ENCODE measurements around the gene ADD1.
"Not testable (repeated sequence)": the region's sequence is repeated elsewhere in the genome, so short reads cannot be mapped to it uniquely, and the experiment has no call there.

Gene ADD1

GRCh38 chr4:2937986-2938385 lies 94.3 kb downstream of the ADD1 start:
- no peak for DNase-seq

DNA sequence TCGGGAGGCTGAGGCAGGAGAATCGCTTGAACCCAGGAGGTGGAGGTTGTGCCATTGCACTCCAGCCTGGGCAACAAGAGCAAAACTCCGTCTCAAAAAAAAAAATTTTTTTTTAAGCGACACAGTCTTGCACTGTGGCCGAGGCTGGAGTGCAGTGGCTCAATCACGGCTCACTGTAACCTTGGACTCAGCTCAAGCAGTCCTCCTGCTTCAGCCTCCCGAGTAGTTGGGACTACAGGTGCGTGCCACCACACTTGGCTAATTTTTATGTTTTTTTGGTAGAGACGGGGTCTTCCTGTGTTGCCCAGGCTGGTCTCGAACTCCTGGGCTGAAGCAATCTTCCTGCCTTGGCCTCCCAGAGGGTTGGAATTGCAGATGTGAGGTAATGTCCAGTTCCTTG lies 94.8 kb downstream of the ADD1 start:
- not testable (repeated sequence) for DNase-seq

DNA sequence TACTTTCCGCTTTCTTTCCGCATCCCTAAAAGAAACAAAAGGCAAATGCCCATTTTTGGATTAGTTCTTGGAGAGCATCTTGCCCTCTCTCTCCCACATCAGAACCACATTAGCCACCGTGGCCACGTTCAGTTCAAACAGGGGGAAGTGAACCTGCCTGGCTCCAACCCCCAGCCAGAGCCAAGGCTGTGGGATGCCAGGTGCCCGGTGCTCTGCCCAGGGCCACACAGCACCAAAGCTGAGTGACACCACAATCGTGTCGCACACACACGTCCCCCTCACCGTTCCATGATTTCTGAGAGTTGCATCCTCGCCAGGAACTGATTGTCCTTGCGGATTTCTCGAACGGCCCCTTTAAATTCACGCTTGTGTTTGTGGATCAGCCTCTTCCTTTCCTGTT lies 95.3 kb downstream of the ADD1 start:
- DNase-seq = no peak

DNA sequence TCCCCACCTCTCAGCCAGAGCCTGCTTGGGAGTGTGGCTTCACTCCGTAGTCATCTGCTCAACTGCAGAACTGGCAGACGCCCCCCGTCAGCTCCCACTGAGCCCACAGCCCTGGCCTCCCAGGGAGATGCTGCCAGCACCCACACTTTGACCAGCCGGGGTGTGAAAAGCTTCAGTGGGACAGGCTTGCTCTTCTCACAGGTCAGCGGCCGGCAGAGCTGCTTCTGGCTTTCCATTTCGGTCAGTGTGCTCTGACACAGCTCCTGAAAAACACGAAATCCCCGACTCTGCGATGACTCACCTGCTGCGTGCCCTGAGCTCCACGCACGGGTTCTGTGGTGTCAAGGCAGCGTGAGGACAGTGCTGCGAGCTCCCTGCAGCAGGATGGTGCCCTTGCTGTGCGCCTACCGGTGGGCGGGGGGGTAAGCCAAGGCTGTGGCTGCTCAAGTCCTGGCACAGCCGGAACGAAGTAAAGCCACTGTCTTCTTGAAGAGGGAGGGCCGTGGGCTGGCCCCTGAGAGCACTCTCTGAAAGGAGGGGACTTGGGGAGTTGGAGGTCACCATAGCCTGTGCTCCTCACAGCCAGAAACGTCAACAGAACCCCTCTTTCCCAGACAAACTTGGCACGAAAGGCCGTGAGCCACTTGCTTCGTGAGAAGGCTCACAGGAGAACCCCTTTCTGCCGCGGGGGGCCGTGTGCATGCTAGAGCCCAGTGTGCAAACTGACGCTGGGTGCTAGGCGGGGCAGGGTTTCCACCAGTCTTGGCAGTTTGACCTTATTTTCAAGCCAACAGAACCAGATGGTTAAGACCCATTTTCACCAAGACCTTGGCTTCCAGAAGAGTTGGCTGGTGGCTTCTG lies 96.0 kb downstream of the ADD1 start:
- no peak for DNase-seq

GRCh38 chr4:2940267-2941137 lies 96.9 kb downstream of the ADD1 start:
- no peak for DNase-seq

- DNase-seq = no peak
Measured at GRCh38 chr4:2941138-2942036, 97.7 kb downstream of the ADD1 start.

- no peak for DNase-seq
Measured at GRCh38 chr4:2942037-2942531, 98.4 kb downstream of the ADD1 start.

GRCh38 chr4:2942532-2943363 lies 99.1 kb downstream of the ADD1 start:
- DNase-seq = no peak

DNA sequence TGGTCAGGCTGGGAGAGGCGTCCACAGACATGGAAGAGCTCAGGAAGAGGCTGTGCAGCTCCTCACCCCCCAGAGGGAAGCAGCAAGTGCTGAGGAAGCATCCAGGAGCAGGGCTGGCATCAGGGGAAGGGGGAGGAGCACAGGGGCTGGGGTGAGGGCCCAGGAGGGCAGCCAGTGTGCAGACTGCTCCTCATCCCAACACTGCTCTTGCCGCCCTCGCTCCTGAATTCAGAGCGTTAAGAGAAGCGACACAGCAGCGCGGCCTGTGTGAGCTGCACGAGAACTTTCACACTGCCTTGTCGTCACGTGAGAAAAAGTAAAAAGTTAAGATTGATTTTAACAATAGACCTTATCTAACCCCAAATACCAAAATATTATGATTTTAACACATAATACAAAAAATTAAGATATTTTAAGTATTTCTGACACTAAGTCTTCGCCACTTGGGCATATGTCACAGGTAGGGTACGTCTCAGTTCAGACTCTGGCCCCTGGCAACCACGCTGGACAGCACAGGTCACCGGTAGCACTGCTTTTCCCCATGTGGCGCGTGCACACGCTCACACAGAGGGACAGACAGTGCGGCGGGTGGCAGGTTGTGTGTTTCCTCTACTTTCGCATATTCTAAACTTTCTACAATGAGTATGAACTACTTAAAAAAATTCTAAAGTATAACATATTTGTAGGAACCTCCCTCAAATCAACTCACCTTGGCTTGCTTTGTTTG lies 99.9 kb downstream of the ADD1 start:
- no peak for DNase-seq

DNA sequence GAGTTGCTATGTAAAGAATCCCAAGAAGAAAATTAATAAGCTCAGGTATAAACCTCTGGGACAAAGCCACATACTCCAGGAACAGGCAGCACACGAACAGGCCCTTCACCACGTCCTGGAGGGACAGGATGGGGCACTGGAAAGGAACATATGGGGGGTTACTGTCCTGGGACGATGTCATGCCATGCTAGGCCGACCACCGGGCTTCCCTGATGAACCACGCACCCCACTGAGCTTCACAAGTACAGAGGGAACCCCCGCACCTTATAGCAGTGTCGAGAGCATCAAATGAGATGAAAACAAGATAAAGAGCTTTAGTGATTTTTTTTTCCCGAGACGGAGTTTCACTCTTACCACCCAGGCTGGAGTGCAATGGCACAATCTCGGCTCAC lies 100.4 kb downstream of the ADD1 start:
- no peak for DNase-seq

DNA sequence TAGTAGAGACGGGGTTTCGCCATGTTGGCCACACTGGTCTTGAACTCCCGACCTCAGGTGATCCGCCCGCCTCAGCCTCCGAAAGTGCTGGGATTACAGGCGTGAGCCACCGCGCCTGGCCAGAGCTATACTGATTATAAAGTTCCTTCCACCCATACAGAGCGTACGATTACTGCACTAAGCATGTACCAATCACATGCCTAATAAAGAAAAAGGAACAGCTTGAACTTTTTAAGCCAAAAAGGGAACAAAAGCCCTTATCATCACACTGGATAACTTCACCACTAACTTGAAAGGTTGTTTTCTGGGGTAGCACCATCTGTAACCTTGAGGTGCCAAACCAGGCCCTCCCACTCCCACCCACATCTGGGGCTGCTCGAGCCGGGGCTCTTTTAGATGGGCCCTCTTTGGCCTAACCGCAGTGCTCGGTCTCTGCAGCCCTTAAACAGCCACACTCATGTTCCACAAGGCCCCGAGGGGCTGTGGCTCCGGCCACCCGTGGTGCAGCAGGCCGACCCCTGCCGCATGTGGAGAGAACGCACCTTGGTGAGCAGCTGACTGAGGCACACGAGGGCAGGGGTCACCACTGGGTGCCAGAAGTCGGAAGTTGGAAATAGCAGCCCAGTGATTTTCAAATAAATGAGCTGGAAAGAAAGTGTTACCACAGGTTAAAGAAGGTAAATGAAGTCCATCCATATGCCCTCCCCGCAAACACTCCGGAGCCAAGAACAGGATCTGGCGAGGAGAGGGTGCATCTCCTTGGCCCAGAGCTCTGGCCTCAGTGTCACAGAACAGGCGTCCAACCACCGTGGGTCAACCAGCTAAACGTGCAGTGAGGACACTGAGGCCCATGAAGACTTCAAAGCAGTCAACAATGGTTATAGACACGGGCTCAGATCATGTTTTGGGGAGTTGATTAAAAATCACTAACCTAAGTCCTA lies 101.2 kb downstream of the ADD1 start:
- DNase-seq = no peak

GRCh38 chr4:2945619-2946604 lies 102.3 kb downstream of the ADD1 start:
- not testable (repeated sequence) for DNase-seq

DNA sequence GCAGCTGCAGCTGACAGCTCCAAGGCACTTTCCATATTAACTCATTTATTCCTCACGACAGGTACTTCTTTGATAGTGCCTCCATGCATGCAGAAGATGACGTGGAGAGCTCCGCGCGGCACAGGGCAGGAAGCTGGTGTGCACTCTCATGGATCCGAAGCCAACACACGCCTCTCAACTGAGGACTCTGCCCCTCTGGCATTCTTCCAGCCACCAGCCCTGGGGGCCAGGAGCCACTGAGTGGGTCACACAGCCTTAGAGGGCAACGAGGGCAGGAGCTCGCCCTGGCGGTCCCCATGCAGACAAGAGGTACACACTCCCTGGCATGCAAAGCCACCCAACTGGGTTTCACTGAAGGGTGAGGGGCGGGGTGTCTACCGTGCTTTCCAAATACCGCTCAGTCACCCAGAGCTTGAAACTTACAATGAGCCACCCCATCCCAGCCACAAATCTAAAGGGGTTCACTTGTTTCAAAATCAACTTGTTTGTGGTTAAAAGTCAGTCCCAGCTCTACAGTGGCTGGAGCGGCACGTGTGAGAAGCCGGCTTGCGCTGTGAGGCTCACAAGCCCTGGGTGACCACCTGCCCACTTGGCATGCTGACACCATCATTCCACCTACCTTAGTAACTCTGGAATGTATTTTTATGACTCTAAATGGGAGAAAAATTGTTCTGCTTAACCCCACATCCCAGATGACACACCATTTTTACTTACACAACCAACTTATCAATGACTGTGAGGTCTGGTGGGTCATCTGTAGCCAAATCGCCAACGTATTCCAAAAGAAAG lies 103.4 kb downstream of the ADD1 start:
- DNase-seq = no peak

GRCh38 chr4:2947926-2948325 lies 104.3 kb downstream of the ADD1 start:
- DNase-seq = no peak

DNA sequence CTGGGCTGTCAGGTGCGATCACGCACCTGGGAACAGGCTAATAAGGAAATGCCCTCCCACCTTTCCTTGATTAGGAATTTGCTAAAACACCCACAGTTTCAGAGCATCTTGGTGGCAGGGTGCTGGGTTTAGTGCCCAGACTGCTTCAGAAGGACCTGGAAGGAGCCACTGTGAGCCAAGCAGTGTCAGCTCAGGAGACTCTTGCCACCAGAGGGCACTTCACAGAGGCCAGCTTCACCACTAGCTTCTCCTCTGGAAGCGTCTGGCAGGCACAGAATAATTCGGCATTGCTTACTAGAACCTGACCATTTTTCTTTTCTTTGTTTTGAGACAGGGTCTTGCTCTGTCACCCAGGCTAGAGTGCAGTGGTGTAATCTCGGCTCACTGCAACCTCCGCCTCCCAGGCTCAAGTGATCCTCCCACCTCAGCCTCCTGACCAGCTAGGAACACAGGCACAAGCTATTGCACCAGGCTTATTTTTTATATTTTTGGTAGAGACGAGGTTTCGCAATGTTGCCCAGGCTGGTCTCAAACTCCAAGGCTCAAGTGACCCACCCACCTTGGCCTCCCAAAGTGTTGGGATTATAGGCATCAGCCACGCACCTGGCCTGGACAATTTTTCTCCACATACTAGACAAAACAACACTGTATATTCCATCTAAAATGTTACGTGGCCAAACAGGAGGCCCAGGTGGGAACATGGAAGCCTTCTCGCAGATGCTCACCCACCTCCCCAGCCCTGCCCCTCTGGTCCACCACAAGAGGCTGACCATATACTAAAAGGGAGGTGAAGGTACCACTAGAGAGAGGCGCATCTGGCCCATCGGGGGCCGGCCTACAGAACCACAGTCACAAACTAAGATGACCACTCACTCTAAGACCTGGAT lies 105.5 kb downstream of the ADD1 start:
- no peak for DNase-seq

DNA sequence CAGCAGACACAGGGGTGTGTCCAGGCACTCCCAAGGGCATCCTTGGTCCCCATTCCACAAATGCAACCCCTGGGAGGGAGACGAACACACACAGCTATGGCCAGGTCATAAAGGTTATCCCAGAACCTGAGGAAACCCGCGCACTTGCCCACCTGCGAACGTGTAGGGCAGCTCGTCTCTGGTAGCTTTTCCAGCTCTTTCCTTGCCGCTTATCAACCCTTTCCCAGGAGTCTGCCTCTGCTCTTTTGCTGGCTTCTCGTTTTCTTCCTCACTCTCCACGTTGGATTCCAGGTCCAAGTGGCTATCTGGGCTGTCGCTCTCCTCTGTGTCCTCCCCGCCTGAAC lies 106.1 kb downstream of the ADD1 start:
- DNase-seq = no peak
